Ramos (cell line): ENCODE results near the gene ADSL.
"Not testable (repeated sequence)": the region's sequence is repeated elsewhere in the genome, so short reads cannot be mapped to it uniquely, and the experiment has no call there.

Experiments used
- in situ Hi-C: fragments of 300-500 bp; cut with MboI; formaldehyde crosslinking; loops from one replicate; pipeline ENCODE4 v1.14.3; 2022; ENCODE audit warnings: low sequenced_read_pairs; ENCODE audit not compliant: unreplicated experiment

The ADSL gene

GRCh38 chr22:40364431-40364830 lies 18.1 kb downstream of the ADSL start:
- in situ Hi-C loops, result no loop called here

GRCh38 chr22:40366068-40366467 lies 19.8 kb downstream of the ADSL start:
- in situ Hi-C loops, result no loop called here

- in situ Hi-C loops, result no loop called here
Observed at GRCh38 chr22:40367342-40367741, 21.0 kb downstream of the ADSL start.

GRCh38 chr22:40368016-40368415 lies 21.7 kb downstream of the ADSL start:
- in situ Hi-C loops, result no loop called here

DNA sequence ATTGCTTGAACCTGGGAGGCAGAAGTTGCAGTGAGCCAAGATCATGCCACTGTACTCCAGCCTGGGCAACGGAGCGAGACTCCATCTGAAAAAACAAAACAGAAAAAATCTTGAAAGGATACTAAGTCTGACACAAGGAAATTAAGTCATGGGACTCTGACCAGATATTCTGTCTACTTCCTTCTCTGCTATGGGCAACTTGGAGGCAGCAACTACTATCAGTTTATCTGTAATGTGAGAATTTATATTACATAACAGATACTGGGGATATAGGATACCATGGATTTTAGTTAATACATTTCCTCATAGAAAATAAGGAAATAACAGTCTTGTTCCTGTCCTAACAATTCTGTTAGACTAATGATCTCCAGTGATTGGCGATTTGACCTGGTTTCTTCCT lies 22.5 kb downstream of the ADSL start:
- in situ Hi-C loops, result no loop called here

GRCh38 chr22:40374567-40374966 lies 28.3 kb downstream of the ADSL start:
- in situ Hi-C loops, result no loop called here

GRCh38 chr22:40376149-40376548 lies 29.8 kb downstream of the ADSL start:
- in situ Hi-C loops, result no loop called here

- in situ Hi-C loops, result no loop called here
Observed at GRCh38 chr22:40377931-40378330, 31.6 kb downstream of the ADSL start.

- in situ Hi-C loops, result not testable (repeated sequence)
Observed at GRCh38 chr22:40378448-40378847, 32.1 kb downstream of the ADSL start.

- in situ Hi-C loops, result no loop called here
Observed at GRCh38 chr22:40381461-40381860, 35.2 kb downstream of the ADSL start.

DNA sequence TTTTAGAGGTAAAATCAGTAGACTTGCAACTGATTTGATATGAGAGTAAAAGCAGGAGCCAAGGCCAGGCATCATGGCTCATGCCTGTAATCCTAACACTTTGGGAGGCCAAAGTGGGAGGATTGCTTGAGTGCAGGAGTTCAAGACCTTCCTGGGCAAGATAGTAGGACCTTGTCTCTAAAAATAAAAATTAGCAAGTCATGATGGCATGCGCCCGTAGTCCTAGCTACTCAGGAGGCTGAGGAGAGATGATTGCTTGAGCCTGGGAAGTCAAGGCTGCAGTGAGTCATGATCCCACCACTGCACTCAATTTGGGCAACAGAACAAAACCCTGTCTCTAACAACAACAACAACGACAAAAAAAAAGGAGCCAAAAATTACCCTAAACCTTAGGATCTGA lies 37.6 kb downstream of the ADSL start:
- in situ Hi-C loops, result no loop called here

DNA sequence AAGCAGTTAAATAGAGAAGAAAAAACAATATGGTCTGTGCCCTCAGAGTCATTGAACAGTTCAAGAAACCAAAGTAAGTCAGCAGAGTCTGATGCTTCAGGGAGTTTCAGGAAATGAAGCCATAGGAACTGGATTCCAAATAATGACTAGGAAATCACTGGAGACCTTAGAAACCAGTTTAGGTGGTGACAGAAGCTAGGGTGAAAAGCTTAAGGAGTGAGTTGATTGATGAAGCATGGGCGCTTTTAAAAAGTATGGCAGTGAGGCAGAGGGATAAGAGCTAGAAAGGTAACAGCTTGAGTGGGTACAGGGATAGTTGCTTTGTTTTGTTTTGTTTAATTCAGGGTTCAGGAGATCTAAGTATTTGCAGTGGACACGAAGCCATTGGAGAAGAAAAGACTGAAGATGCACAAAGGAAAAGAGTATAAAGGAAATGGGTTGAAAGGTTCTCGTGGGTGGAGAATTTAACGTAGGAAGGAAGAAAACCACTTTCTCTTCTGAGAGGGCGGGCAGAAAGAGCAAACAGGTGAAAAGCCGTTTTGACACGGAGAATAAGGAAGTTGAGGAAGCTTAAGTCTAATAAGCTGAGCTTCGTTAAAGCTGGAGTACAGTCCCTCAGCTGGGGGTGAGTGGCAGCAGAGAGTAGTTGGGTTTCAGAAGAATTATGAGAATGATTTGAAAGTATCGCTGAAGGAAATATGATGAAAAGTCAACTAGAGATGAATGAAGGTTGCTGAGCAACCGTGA lies 38.9 kb downstream of the ADSL start:
- in situ Hi-C loops, result no loop called here

- in situ Hi-C loops, result no loop called here
Observed at GRCh38 chr22:40387746-40388145, 41.4 kb downstream of the ADSL start.

GRCh38 chr22:40388231-40388630 lies 41.9 kb downstream of the ADSL start:
- in situ Hi-C loops, result no loop called here

GRCh38 chr22:40391417-40391816 lies 45.1 kb downstream of the ADSL start:
- in situ Hi-C loops, result no loop called here

GRCh38 chr22:40392618-40393017 lies 46.3 kb downstream of the ADSL start:
- in situ Hi-C loops, result no loop called here

- in situ Hi-C loops, result no loop called here
Observed at GRCh38 chr22:40394607-40395006, 48.3 kb downstream of the ADSL start.

DNA sequence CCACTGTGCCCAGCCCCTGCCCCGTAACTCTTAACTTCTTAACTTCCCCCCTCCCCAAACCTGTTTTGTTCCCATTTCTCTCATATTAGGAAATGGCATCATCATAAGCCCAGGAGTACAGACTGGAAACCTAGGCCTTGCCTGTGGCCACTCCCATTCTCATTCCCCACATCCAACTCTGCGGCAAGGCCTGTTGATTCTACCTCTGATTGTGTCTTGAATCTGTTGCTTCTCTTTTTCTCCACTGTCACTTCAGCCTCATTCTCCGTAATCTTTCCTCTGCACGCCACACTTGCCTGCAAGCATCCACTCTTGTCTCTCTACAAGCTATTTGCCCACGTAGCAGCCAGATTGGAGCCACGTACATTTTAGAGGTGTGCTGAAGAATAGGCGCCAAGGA lies 49.3 kb downstream of the ADSL start:
- in situ Hi-C loops, result no loop called here

- in situ Hi-C loops, result no loop called here
Observed at GRCh38 chr22:40396882-40397281, 50.6 kb downstream of the ADSL start.

DNA sequence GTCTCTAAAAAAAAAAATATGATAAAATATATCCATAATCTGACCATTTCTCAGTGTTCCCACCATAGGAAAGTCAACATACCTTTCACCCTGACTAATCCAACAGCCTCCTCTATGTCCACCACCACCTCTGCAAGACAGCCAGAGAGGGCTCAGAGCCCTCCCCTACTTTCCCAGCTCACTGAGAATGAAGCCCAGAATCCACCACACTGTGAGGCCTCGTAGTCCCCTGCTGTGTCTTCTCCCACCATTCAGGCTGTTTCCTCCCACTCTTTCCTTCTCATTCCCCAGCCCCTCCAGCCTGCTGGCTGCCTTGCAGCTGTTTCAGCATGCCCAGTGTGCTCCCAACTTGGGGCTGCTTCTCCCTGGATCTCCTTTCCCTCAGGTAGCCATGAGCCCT lies 51.1 kb downstream of the ADSL start:
- in situ Hi-C loops, result no loop called here

- in situ Hi-C loops, result no loop called here
Observed at GRCh38 chr22:40399621-40400020, 53.3 kb downstream of the ADSL start.

DNA sequence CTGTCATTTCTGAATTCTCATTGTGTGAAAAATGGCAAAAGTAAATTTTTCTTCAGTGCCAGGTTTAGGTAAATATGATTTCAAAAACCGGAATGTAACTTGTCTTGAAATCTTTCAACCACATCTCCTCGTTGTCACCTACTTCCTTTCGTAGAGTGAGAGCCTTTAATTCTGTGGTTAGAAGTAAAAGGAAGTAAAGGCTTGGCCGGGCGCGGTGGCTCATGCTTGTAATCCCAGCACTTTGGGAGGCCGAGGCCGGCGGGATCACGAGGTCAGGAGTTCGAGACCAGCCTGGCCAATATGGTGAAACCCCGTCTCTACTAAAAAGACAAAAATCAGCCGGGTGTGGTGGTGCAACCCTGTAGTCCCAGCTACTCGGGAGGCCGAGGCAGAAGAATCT lies 53.9 kb downstream of the ADSL start:
- in situ Hi-C loops, result no loop called here

GRCh38 chr22:40401532-40401931 lies 55.2 kb downstream of the ADSL start:
- in situ Hi-C loops, result no loop called here
